GM18909 (cell line): Measurements from ENCODE around the gene SMIM1.

Experiments
- ATAC-seq: cut with Tn5 transposase; IDR thresholded peaks from one replicate; pipeline ENCODE4 v1.9.1; 2021; ENCODE audit warnings: mild to moderate bottlenecking; ENCODE audit not compliant: unreplicated experiment, poor library complexity

Gene SMIM1

GRCh38 chr1:3816331-3817137 is 44.0 kb downstream of the SMIM1 start:
- no peak for ATAC-seq

- ATAC-seq: no peak
These were observed 44.7 kb downstream of the SMIM1 start for GRCh38 chr1:3817138-3817740.

DNA sequence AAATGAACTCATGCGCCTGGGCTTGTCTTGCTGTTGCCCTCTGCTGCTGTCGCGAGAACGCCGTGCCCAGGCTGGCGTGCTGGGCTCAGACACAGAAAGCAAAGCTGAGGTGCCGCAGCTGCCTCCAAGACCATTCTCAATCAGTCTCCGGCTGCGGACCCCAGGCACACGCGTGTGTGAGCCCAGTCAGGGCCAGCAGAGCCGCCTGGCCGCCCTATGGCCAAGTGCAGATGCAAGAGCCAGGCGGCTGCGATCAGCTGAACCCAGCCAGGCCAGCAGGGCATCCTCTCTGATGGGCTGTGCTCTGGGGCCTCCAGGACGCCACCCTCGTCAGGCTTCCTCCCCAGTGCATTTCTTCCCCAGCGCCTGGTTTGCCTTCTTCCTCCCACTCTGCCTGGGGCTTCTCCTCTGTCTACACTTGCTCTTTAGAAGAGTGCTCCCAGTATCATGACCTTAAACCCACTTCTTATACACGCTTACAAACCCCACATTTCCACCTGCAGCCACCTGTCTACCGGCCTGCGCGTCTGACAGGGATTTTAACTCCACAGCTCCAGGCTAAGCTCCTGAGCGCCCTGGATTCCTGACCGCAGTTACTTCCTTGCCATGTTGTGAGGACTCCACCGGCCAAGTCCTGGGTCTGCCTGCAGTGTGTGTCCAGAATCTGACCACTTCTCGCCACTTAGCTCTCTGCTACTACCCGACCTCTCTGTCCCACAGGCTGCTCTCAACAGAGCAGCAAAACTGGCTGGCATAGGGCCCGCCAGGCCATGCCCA is 45.5 kb downstream of the SMIM1 start:
- ATAC-seq: no peak

GRCh38 chr1:3819771-3820200 is 47.2 kb downstream of the SMIM1 start:
- ATAC-seq: no peak

GRCh38 chr1:3820316-3820715 is 47.8 kb downstream of the SMIM1 start:
- no peak for ATAC-seq

- no peak for ATAC-seq
These were observed 48.5 kb downstream of the SMIM1 start for GRCh38 chr1:3821004-3821403.

- no peak for ATAC-seq
These were observed 48.9 kb downstream of the SMIM1 start for GRCh38 chr1:3821447-3821846.

GRCh38 chr1:3821908-3822307 is 49.4 kb downstream of the SMIM1 start:
- no peak for ATAC-seq

GRCh38 chr1:3822421-3822820 is 49.9 kb downstream of the SMIM1 start:
- ATAC-seq: no peak

DNA sequence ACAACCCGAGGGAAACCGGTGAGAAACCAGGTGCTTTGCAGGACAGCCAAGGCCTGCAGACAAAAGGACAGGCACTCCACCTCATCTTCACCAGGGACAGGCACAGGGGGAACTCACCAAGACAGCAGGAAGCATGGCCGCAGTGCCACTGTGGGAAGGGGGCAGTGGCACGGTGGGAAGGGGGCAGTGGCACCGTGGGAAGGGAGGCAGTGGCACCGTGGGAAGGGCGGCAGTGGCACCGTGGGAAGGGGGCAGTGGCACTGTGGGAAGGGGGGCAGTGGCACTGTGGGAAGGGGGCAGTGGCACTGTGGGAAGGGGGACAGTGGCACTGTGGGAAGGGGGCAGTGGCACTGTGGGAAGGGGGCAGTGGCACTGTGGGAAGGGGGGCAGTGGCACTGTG is 52.1 kb downstream of the SMIM1 start:
- ATAC-seq: no peak

DNA sequence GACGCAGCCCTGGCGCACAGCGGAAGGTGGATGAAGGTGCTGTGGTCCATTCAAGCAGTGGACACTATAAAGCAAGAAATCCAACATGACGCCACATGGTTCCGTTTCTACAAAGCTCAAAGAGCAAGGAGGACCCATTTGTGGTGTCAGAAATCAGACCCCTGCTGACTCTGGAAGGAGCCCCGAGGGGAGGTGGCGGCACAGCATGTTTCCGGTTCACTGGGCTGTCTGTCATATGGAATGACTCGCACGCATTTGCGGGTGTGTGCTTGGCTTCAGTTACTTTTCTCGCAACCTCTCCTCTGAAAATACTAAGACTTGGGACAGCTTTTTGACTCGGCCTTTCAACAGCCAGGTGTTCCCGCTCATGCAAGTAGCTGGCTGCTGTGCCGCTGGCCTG is 52.8 kb downstream of the SMIM1 start:
- ATAC-seq: no peak
